K562 (cell line): Measurements from ENCODE around the gene MTO1. TPM values are rescaled to one million over a fixed set of nuclear protein-coding genes. Genes with fewer than 3 reads are reported as not detected.

ENCODE experiments used
- CBFB ChIP-seq: sonication (generic); formaldehyde crosslinking; IDR thresholded peaks from 2 replicates; pipeline ENCODE4 v1.4.0; 2020; ENCODE audit warnings: mild to moderate bottlenecking, missing genetic modification reagents
- CHCHD3 ChIP-seq: fragments of 250-450 bp; sonication (Bioruptor Pico); IDR thresholded peaks from 2 replicates; pipeline ENCODE4 v2.1.2; 2022; ENCODE audit warnings: mild to moderate bottlenecking
- EWSR1 ChIP-seq: fragments of 450-650 bp; IDR thresholded peaks from 2 replicates; pipeline ENCODE4 v1.6.1; 2018; ENCODE audit warnings: borderline replicate concordance, mild to moderate bottlenecking, low read depth, moderate library complexity; ENCODE audit not compliant: partially characterized antibody
- GATAD2B ChIP-seq: fragments of 450-650 bp; IDR thresholded peaks from 2 replicates; pipeline ENCODE4 v1.6.1; 2017; ENCODE audit warnings: mild to moderate bottlenecking, borderline replicate concordance
- HDAC6 ChIP-seq: IDR thresholded peaks from 2 replicates; pipeline ENCODE4 v1.6.1; 2012; ENCODE audit warnings: low read depth, mild to moderate bottlenecking, control low read depth, inconsistent platforms, low read length, moderate library complexity
- L3MBTL2 ChIP-seq: fragments of 450-650 bp; IDR thresholded peaks from 2 replicates; pipeline ENCODE4 v1.6.1; 2016; ENCODE audit warnings: mild to moderate bottlenecking, moderate library complexity
- MBD2 ChIP-seq: sonication (generic); IDR thresholded peaks from 2 replicates; pipeline ENCODE4 v1.6.1; 2016; ENCODE audit warnings: low read depth, borderline replicate concordance
- NCOA6 ChIP-seq: fragments of 450-650 bp; IDR thresholded peaks from 2 replicates; pipeline ENCODE4 v1.6.1; 2017; ENCODE audit warnings: mild to moderate bottlenecking
- NR3C1 ChIP-seq: sonication (generic); formaldehyde crosslinking; IDR thresholded peaks from 2 replicates; pipeline ENCODE4 v1.8.1; 2022; ENCODE audit warnings: missing genetic modification reagents
- PURB ChIP-seq: sonication (generic); formaldehyde crosslinking; IDR thresholded peaks from 2 replicates; pipeline ENCODE4 v1.9.0; 2021; ENCODE audit warnings: low read depth, mild to moderate bottlenecking, missing genetic modification reagents
- RFX7 ChIP-seq: fragments of 250-450 bp; sonication (Bioruptor Pico); IDR thresholded peaks from 2 replicates; pipeline ENCODE4 v1.5.1; 2021; ENCODE audit warnings: mild to moderate bottlenecking
- SMAD2 ChIP-seq: fragments of 150-350 bp; IDR thresholded peaks from 2 replicates; pipeline ENCODE4 v1.6.1; 2014; ENCODE audit warnings: low read depth, mild to moderate bottlenecking, low read length
- SMAD3 ChIP-seq: fragments of 450-650 bp; formaldehyde crosslinking; conservative IDR thresholded peaks from 2 replicates; pipeline ENCODE4 v1.4.0; 2020; ENCODE audit warnings: mild to moderate bottlenecking
- TAF15 ChIP-seq: fragments of 200-400 bp; formaldehyde crosslinking; IDR thresholded peaks from 2 replicates; pipeline ENCODE4 v1.6.1; 2017; ENCODE audit warnings: mild to moderate bottlenecking, low read depth, low read length, moderate library complexity
- YY1 ChIP-seq, 3 experiments: IDR thresholded peaks; 2 replicates each; pipeline ENCODE4 v1.6.1; 2011; ENCODE audit warnings: low read length in 2 of 3, mild to moderate bottlenecking in 2 of 3, moderate library complexity in 2 of 3, borderline replicate concordance in 1 of 3, control low read depth in 1 of 3, low read depth in 1 of 3; ENCODE audit not compliant: insufficient read depth in 3 of 3, insufficient replicate concordance in 2 of 3, control insufficient read depth in 1 of 3, insufficient read length in 1 of 3; ENCODE audit errors: extremely low read depth in 1 of 3
- ZFP1 ChIP-seq: fragments of 450-650 bp; formaldehyde crosslinking; IDR thresholded peaks from 2 replicates; pipeline ENCODE4 v1.4.0; 2020; ENCODE audit warnings: mild to moderate bottlenecking, mixed read lengths
- ZSCAN32 ChIP-seq: fragments of 450-650 bp; formaldehyde crosslinking; IDR thresholded peaks from 2 replicates; pipeline ENCODE4 v1.4.0; 2020; ENCODE audit warnings: mild to moderate bottlenecking, moderate library complexity
- polyA plus RNA-seq, 8 experiments: library from polyadenylated mRNA; depleted of rRNA in 4 of 8; stranded (reverse) in 5 of 8; unstranded in 3 of 8; fragments of >200 nt; fragmentation: Nextera tagmentation in 2 of 8; fragmentation: Illumina TruSeq in 1 of 8; extraction: Ambion mirVana in 2 of 8; extraction: Trizol in 1 of 8; gene quantifications; 2 replicates each; pipeline versions ENCODE4 v1.2.1 to v1.2.3, GENCODE V29; 2011 to 2014; ENCODE audit warnings: inconsistent platforms in 1 of 8, missing spikeins in 1 of 8
- total RNA-seq, 7 experiments: library from RNA; depleted of rRNA in 6 of 7; stranded (reverse); fragments of >200 nt in 6 of 7; fragmentation: Illumina TruSeq in 2 of 7; extraction: Trizol in 2 of 7; gene quantifications; 2 replicates each; pipeline versions ENCODE4 v1.2.1 to v1.2.3, GENCODE V29; 2011 to 2021; ENCODE audit warnings: low replicate concordance in 1 of 7
- TF ChIP-seq, protein P1 (sequence below): sonication (generic); formaldehyde crosslinking; IDR thresholded peaks from 2 replicates; pipeline ENCODE4 v1.8.1; 2022; ENCODE audit warnings: missing genetic modification reagents
- TF ChIP-seq, protein P2 (sequence below): sonication (generic); formaldehyde crosslinking; IDR thresholded peaks from 2 replicates; pipeline ENCODE4 v1.8.1; 2023; ENCODE audit warnings: mild to moderate bottlenecking, missing genetic modification reagents
- TF ChIP-seq, protein P3 (sequence below): fragments of 450-650 bp; formaldehyde crosslinking; IDR thresholded peaks from 2 replicates; pipeline ENCODE4 v1.4.0; 2020; ENCODE audit warnings: mild to moderate bottlenecking, mixed read lengths
- TF ChIP-seq, protein P4 (sequence below), 2 experiments: fragments of 450-650 bp; IDR thresholded peaks; 2 replicates each; pipeline ENCODE4 v1.6.1; 2016

The MTO1 gene
- total and polyA plus RNA-seq, 9 of the 15 experiments (the other 6 are each of a cell fraction or from before 2014, with no cell fraction given) = 33.4 to 62.3 (median 50.6) TPM

DNA sequence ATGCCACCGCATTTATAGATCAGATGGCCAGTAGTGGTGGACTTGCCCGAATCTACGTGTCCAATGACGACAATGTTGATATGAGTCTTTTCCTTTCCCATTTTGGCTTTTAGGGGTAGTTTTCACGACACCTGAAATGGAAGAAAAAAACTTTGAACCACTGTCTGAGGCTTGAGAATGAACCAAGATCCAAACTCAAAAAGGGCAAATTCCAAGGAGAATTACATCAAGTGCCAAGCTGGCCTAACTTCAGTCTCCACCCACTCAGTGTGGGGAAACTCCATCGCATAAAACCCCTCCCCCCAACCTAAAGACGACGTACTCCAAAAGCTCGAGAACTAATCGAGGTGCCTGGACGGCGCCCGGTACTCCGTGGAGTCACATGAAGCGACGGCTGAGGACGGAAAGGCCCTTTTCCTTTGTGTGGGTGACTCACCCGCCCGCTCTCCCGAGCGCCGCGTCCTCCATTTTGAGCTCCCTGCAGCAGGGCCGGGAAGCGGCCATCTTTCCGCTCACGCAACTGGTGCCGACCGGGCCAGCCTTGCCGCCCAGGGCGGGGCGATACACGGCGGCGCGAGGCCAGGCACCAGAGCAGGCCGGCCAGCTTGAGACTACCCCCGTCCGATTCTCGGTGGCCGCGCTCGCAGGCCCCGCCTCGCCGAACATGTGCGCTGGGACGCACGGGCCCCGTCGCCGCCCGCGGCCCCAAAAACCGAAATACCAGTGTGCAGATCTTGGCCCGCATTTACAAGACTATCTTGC lies 58.6 kb downstream of the MTO1 start (continued):
- TF ChIP-seq CHCHD3 (CRISPR knock-in tag) = no peak
- TF ChIP-seq, protein P1, sequence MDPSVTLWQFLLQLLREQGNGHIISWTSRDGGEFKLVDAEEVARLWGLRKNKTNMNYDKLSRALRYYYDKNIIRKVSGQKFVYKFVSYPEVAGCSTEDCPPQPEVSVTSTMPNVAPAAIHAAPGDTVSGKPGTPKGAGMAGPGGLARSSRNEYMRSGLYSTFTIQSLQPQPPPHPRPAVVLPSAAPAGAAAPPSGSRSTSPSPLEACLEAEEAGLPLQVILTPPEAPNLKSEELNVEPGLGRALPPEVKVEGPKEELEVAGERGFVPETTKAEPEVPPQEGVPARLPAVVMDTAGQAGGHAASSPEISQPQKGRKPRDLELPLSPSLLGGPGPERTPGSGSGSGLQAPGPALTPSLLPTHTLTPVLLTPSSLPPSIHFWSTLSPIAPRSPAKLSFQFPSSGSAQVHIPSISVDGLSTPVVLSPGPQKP = no peak
- TF ChIP-seq NR3C1 (CRISPR knock-in tag) = no peak; the same call in 1 of the 2 replicates
- TF ChIP-seq, protein P2, sequence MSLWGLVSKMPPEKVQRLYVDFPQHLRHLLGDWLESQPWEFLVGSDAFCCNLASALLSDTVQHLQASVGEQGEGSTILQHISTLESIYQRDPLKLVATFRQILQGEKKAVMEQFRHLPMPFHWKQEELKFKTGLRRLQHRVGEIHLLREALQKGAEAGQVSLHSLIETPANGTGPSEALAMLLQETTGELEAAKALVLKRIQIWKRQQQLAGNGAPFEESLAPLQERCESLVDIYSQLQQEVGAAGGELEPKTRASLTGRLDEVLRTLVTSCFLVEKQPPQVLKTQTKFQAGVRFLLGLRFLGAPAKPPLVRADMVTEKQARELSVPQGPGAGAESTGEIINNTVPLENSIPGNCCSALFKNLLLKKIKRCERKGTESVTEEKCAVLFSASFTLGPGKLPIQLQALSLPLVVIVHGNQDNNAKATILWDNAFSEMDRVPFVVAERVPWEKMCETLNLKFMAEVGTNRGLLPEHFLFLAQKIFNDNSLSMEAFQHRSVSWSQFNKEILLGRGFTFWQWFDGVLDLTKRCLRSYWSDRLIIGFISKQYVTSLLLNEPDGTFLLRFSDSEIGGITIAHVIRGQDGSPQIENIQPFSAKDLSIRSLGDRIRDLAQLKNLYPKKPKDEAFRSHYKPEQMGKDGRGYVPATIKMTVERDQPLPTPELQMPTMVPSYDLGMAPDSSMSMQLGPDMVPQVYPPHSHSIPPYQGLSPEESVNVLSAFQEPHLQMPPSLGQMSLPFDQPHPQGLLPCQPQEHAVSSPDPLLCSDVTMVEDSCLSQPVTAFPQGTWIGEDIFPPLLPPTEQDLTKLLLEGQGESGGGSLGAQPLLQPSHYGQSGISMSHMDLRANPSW (CRISPR knock-in tag) = peak; percentile 92; the same call in 1 of the 2 replicates
- no peak for TF ChIP-seq NCOA6
- TF ChIP-seq, protein P3, sequence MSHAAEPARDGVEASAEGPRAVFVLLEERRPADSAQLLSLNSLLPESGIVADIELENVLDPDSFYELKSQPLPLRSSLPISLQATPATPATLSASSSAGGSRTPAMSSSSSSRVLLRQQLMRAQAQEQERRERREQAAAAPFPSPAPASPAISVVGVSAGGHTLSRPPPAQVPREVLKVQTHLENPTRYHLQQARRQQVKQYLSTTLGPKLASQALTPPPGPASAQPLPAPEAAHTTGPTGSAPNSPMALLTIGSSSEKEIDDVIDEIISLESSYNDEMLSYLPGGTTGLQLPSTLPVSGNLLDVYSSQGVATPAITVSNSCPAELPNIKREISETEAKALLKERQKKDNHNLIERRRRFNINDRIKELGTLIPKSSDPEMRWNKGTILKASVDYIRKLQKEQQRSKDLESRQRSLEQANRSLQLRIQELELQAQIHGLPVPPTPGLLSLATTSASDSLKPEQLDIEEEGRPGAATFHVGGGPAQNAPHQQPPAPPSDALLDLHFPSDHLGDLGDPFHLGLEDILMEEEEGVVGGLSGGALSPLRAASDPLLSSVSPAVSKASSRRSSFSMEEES = no peak
- TF ChIP-seq TAF15 = peak; percentile 94
- TF ChIP-seq SMAD3 (CRISPR knock-in tag) = 0 out of 2 replicates have a peak, but pooled peaks have one; percentile 20
- TF ChIP-seq YY1 (IDR thresholded peaks at IDR 0.05; ENCODE audit: borderline replicate concordance in 1 of 3, control insufficient read depth in 1 of 3, extremely low read depth in 1 of 3, insufficient read depth in 3 of 3, insufficient read length in 1 of 3, insufficient replicate concordance in 2 of 3, low read depth in 1 of 3, low read length in 2 of 3) = peak; percentile 85 to 98 (median 95)
- no peak for TF ChIP-seq HDAC6
- TF ChIP-seq ZFP1 (CRISPR knock-in tag) = no peak
- TF ChIP-seq L3MBTL2 = no peak
- no peak for TF ChIP-seq MBD2
- TF ChIP-seq RFX7 (CRISPR knock-in tag) = 0 out of 2 replicates have a peak, but pooled peaks have one; percentile 31
- no peak for TF ChIP-seq SMAD2
- no peak for TF ChIP-seq PURB (CRISPR knock-in tag)
- no peak for TF ChIP-seq GATAD2B
- TF ChIP-seq ZSCAN32 = peak; percentile 41; the same call in 1 of the 2 replicates
- TF ChIP-seq, protein P4, sequence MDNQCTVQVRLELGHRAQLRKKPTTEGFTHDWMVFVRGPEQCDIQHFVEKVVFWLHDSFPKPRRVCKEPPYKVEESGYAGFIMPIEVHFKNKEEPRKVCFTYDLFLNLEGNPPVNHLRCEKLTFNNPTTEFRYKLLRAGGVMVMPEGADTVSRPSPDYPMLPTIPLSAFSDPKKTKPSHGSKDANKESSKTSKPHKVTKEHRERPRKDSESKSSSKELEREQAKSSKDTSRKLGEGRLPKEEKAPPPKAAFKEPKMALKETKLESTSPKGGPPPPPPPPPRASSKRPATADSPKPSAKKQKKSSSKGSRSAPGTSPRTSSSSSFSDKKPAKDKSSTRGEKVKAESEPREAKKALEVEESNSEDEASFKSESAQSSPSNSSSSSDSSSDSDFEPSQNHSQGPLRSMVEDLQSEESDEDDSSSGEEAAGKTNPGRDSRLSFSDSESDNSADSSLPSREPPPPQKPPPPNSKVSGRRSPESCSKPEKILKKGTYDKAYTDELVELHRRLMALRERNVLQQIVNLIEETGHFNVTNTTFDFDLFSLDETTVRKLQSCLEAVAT (IDR thresholded peaks at IDR 0.05) = peak; percentile 55 to 59; a peak in 3 of 4 replicates
- no peak for TF ChIP-seq EWSR1
- 0 out of 2 replicates have a peak, but pooled peaks have one; percentile 14 for TF ChIP-seq CBFB (CRISPR knock-in tag)
